HS-5 (cell line): ENCODE measurements around the gene FGF22.
A peak's percentile ranks its signal among the peaks of the same experiment; 100 is the strongest.
"Not testable (repeated sequence)": the region's sequence is repeated elsewhere in the genome, so short reads cannot be mapped to it uniquely, and the experiment has no call there.

ENCODE experiments used
- DNase-seq: peaks from one replicate; pipeline ENCODE4 v3.0.0-alpha.2; 2012; ENCODE audit warnings: low read depth

Gene FGF22

GRCh38 chr19:607301-608154, 32.2 kb upstream of the FGF22 start:
- no peak for DNase-seq

DNA sequence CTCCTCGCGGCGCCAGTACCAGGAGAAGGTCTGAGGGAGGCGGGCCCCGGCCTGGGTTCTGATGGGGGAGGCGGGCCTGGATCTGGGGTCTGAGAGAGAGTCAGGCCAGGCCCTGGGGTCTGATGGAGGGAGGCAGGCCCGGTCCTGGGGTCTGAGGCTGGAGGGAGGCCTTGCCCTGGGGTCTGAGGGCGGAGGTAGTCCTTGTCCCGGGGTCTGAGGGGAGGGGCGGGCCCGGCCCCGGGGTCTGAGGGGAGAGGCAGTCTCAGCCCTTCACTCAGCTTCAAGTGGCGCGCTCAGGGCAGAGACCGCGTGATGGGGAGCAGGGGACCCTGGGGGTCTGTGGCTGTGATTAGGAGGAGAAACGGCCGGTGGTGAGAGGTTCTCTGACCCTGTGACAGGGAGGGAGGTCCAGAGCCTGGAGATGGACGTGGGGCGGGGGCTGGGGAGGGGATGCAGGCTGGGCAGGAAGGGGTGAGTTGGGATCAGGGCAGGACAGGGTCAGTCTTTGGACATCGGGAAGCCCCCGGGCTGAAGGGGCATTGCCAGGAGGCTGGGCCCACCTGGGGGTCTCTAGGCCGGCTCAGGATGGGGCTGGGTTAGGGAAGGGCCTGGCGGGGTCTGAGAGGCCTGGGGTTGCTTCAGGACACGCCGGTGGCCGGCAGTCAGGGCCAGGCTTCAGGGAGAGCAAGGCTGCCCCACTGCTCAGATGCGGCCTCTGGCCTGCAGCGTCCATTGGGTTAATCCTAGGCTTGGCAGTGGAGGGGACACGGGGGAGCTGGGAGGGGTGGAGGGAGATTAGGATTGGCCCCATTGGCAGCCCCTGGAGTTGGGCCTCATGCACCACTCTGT, 31.3 kb upstream of the FGF22 start:
- no peak for DNase-seq

DNA sequence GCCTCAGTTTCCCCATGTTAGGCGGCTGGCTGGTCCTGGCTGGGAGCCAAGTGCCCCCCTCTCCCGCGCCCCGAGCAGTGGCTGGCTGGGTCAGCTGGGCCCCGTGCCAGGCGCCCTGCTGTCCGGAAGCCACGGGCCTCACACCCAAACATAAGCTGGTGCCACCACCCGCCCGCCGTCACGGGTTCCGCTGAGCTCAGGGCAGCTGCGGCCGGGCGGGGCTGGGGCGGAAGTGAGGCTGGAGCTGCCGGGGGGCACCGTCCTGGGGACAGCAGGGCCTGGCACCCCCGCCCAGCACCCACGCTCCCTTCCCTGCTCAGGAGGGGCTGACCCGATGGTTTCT, 30.7 kb upstream of the FGF22 start:
- no peak for DNase-seq

DNA sequence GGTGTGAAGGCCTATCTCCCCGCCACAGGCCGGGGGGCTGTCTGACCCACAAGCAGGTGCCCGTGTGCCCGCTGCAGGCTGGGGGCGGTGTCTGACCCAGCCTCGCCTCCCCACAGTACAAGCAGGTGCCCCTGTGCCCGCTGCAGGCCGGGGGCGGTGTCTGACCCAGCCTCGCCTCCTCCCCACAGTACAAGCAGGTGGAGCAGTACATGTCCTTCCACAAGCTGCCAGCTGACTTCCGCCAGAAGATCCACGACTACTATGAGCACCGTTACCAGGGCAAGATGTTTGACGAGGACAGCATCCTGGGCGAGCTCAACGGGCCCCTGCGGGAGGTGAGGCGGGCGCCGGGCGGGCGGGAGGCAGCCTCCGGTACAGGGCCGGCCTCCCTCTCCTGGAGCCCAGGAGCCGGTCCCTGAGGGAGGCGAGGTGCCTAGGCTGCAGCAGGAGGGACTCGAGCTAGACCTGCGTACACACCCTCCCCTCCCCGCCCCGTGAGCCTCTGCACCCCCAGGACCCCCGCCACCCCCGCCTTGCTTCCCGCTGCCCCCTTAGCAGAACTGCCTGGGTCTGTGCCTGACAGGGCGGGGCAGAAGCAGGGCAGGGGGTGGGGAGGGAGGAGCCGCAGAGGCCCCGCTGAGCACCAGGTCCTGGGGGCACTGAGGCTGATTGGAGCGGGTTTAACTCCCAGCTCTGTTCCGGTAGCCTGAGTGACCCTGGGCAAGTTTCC, 29.4 kb upstream of the FGF22 start:
- no peak for DNase-seq

GRCh38 chr19:610801-611480, 28.7 kb upstream of the FGF22 start:
- DNase-seq = no peak

DNA sequence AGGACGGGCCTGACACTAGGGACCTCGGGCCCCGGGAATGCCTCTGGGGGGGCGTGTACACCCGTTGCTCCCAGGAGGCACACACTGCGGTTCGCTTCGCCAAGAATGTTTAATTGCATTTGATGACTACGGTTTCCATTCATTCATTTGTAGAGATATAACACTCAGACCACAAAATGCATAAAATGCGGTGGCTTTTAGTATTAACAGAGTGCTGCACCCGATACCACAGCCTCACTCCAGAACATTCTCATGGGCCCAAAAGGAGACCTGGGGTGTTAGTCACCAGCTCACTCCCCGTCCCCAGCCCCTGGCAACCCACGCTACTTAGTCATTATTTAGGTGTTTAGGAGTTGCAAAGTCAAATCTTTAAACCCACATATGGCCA, 28.2 kb upstream of the FGF22 start:
- DNase-seq = peak; percentile 57

DNA sequence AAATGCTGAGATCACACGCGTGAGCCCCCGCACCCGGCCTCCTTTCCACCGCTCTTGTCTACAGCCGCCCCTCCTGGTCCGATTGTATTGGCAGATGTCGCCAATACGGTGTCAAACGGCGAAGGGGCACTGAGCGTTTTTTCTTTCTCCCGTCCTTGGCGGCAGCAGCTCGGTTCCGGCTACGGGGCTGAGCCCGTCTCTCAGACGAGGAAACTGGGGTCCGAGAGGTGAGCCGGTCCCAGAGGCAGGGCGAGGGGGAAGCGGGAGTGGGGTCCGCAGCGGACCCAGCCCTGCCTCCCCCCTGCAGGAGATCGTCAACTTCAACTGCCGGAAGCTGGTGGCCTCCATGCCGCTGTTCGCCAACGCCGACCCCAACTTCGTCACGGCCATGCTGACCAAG, 26.7 kb upstream of the FGF22 start:
- DNase-seq = no peak

GRCh38 chr19:613732-614567, 25.7 kb upstream of the FGF22 start:
- DNase-seq = no peak

GRCh38 chr19:615619-616018, 24.1 kb upstream of the FGF22 start:
- DNase-seq = no peak

- DNase-seq = no peak
Observed at GRCh38 chr19:616062-616700, 23.5 kb upstream of the FGF22 start.

DNA sequence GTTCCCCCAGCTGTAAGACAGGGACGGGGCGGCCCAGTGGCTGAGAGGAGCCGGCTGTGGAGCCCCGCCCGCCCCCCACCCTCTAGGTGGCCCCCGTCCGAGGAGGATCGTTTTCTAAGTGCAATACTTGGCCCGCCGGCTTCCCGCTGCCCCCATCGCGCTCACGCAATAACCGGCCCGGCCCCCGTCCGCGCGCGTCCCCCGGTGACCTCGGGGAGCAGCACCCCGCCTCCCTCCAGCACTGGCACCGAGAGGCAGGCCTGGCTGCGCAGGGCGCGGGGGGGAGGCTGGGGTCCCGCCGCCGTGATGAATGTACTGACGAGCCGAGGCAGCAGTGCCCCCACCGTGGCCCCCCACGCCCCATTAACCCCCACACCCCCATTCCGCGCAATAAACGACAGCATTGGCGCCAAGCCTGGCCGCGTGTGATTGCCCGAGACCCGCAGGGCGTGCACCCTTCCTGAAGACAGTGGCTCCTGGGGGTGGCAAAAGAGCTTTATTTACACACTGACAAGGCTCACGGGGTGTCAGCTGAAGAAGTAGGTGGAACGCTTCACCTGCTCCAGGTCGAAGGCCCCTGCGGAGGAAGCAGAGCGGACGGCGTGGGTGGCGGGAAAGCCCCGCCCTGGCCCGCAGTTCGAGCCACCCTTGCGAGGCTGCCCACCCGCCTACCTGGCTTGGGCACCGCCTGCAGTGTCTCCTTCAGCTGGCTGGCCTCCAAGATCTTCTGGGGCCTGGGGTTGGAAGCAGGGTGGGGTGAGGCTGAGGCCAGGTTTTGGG, 22.7 kb upstream of the FGF22 start:
- no peak for DNase-seq

- DNase-seq = no peak
Observed at GRCh38 chr19:617551-618246, 22.0 kb upstream of the FGF22 start.

- no peak for DNase-seq
Observed at GRCh38 chr19:618247-618619, 21.4 kb upstream of the FGF22 start.

DNA sequence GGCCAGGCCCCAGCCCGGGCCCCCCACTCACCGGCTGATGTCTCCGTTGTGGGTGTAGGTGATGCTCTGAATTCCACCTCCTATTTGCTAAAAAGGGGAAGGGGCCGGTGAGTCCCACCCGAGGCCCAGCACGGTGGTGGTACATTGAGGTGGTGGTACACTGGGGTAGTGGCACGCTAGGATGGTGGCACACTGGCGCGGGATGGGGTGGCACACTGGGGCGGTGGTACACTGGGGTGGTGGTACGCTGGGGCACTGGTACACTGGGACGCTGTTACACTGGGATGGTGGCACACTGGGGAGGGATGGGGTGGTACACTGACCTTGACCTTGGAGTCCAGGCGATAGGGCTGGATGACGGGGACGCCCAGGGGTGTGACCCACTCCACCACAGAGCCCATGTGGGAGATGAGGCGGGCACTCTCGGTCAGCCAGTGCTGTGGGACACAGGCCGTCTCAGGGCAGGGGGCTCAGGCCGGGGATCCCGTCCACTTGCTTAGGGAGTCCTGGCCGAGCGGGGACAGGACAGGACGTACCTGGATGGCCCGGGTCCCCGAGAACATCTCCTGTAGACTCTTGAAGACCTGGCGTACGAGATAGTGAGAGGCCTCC, 20.9 kb upstream of the FGF22 start:
- DNase-seq = no peak

- no peak for DNase-seq
Observed at GRCh38 chr19:619286-620002, 20.2 kb upstream of the FGF22 start.

- DNase-seq = no peak
Observed at GRCh38 chr19:620166-620862, 19.4 kb upstream of the FGF22 start.

GRCh38 chr19:621191-621590, 18.5 kb upstream of the FGF22 start:
- DNase-seq = not testable (repeated sequence)

DNA sequence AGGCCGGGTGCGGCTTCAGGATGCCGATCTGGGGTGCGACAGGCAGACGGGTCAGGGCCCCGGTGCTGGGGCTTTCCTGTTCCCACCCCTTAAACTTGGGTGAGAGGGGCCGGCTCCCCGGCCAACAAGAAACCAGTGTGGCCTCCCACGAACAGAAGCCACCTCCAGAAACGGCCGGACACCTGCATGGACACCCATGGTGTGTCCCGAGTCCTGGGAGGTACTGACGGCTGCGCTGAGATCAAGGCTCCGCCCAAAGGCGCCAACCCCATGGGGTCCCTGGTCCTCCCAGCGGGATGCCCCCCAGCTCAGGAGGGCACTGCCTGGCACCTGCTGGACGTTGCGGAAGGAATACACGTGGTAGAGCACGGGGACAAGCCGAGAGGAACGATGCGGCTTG, 17.9 kb upstream of the FGF22 start:
- DNase-seq = no peak
